ENCODE data around the gene PPP1R15A. TPM values are rescaled to one million over a fixed set of nuclear protein-coding genes. Genes with fewer than 3 reads are reported as not detected.
A peak's percentile ranks its signal among the peaks of the same experiment; 100 is the strongest.

PPP1R15A gene
- total RNA-seq, 1 experiment from 2014 or later: 83.3 TPM

DNA sequence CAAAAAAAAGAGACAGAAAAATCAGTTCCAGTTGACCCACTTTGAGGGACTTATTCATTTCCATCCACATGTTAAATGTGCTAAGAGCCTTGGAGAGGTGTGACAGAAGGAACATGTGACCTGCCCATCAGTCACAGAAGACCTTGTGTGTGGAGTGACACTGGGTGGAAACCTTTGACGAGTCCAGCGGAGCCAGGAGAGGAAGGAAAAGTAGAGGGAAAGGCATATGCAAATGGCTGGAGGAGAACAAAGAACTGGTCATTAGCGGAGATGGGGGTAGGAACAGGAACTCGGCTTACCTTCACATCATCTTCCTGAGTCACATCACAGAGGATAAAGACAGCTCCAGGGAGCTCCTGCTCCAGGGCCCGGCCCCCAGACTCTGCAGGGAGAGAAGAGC is 38.2 kb upstream of the PPP1R15A start:
- ChIA-PET CTCF (interaction anchor here (1.4 to 2.6 kb wide), 2 partner anchors 9 to 39 kb away, joined by 4 to 7 read pairs; no protein-coding TSS in a partner anchor), POLR2A (interaction anchor here (0.5 kb wide), 1 partner anchor 55 kb away, joined by 3 read pairs; no protein-coding TSS in a partner anchor)
- no peak for DNase-seq
- peaks cover 20% of the 10 kb centered on the region for H3K36me3 Mint-ChIP-seq (ENCODE audit: insufficient read depth, unreplicated experiment)
- peaks cover 9% of the 10 kb centered on the region for H3K4me1 Mint-ChIP-seq (ENCODE audit: low read depth, unreplicated experiment)
- no peak overlapping the region for H3K4me3 Mint-ChIP-seq (ENCODE audit: unreplicated experiment)
- no peaks in the 10 kb centered on the region for H3K27me3 Mint-ChIP-seq (ENCODE audit: insufficient read depth, unreplicated experiment)
- H3K27ac Mint-ChIP-seq (ENCODE audit: unreplicated experiment): no peak overlapping the region
- H3K4me3 ChIP-seq (ENCODE audit: low read depth, low read length): no peak overlapping the region
- H3K4me1 ChIP-seq: peaks cover 13% of the 10 kb centered on the region
- no peaks in the 10 kb centered on the region for H3K9me3 ChIP-seq
- no TSS peak for BruUV-seq (replicated peaks)
- H3K9me3 Mint-ChIP-seq (ENCODE audit: unreplicated experiment): no peaks in the 10 kb centered on the region
- intact Hi-C loops (cut with micrococcal nuclease; ENCODE audit: unreplicated experiment): no loop called here
- TF ChIP-seq CTCF (IDR thresholded peaks at IDR 0.05; ENCODE audit: insufficient read depth in 1 of 2, low read depth in 1 of 2, low read length in 1 of 2, severe bottlenecking in 1 of 2, unreplicated experiment in 1 of 2): no peak
- no peaks in the 10 kb centered on the region for H3K27me3 ChIP-seq (replicated peaks; ENCODE audit: control insufficient read depth, insufficient read depth, low read length)
- H3K36me3 ChIP-seq (ENCODE audit: control insufficient read depth, insufficient read depth, low read length): peaks cover 4% of the 10 kb centered on the region

GRCh38 chr19:48835734-48836088 is 36.5 kb upstream of the PPP1R15A start:
- H3K27me3 Mint-ChIP-seq (ENCODE audit: insufficient read depth, unreplicated experiment): no peaks in the 10 kb centered on the region
- DNase-seq: peak; percentile 97
- BruUV-seq (replicated peaks): no TSS peak
- intact Hi-C loops (cut with micrococcal nuclease; ENCODE audit: unreplicated experiment): loop anchor here (1.0 to 5.0 kb wide), 4 partner anchors 23 to 198 kb away; partner anchors contain the start of gene DBP
- peaks cover 4% of the 10 kb centered on the region for H3K36me3 ChIP-seq (ENCODE audit: control insufficient read depth, insufficient read depth, low read length)
- H3K9me3 Mint-ChIP-seq (ENCODE audit: unreplicated experiment): no peaks in the 10 kb centered on the region
- peak overlapping the region; percentile 63 for H3K4me3 ChIP-seq (ENCODE audit: low read depth, low read length)
- peak; percentile 93 to 97 for TF ChIP-seq CTCF (IDR thresholded peaks at IDR 0.05; ENCODE audit: insufficient read depth in 1 of 2, low read depth in 1 of 2, low read length in 1 of 2, severe bottlenecking in 1 of 2, unreplicated experiment in 1 of 2)
- ChIA-PET POLR2A (interaction anchor here (0.5 to 0.8 kb wide), 4 partner anchors 11 to 57 kb away, joined by 3 to 7 read pairs (median 4); no protein-coding TSS in a partner anchor), CTCF (interaction anchor here (0.5 to 2.0 kb wide), 8 partner anchors 9 to 251 kb away, joined by 3 to 30 read pairs (median 4); no protein-coding TSS in a partner anchor)
- H3K4me1 Mint-ChIP-seq (ENCODE audit: low read depth, unreplicated experiment): no peaks in the 10 kb centered on the region
- H3K4me3 Mint-ChIP-seq (ENCODE audit: unreplicated experiment): peak overlapping the region; percentile 92
- no peaks in the 10 kb centered on the region for H3K27me3 ChIP-seq (replicated peaks; ENCODE audit: control insufficient read depth, insufficient read depth, low read length)
- no peaks in the 10 kb centered on the region for H3K9me3 ChIP-seq
- H3K36me3 Mint-ChIP-seq (ENCODE audit: insufficient read depth, unreplicated experiment): peaks cover 13% of the 10 kb centered on the region
- H3K4me1 ChIP-seq: peaks cover 4% of the 10 kb centered on the region
- H3K27ac Mint-ChIP-seq (ENCODE audit: unreplicated experiment): peak overlapping the region; percentile 90

- H3K4me3 Mint-ChIP-seq (ENCODE audit: unreplicated experiment): peak within 1 kb of the TSS; percentile 92
- Histone ChIP-seq H3K9me3 (no peaks in the 10 kb centered on the region), H3K4me3 (ENCODE audit: low read depth, low read length) (peak within 1 kb of the TSS; percentile 63), H3K4me1 (peaks cover 4% of the 10 kb centered on the region; the same call in 1 of the 2 replicates), H3K27me3 (replicated peaks; ENCODE audit: control insufficient read depth, insufficient read depth, low read length) (no peaks in the 10 kb centered on the region), H3K36me3 (ENCODE audit: control insufficient read depth, insufficient read depth, low read length) (peaks cover 4% of the 10 kb centered on the region)
- TF ChIP-seq CTCF (IDR thresholded peaks at IDR 0.05; ENCODE audit: insufficient read depth in 1 of 2, low read depth in 1 of 2, low read length in 1 of 2, severe bottlenecking in 1 of 2, unreplicated experiment in 1 of 2): no peak
- H3K27me3 Mint-ChIP-seq (ENCODE audit: insufficient read depth, unreplicated experiment): no peaks in the 10 kb centered on the region
- intact Hi-C loops (cut with micrococcal nuclease; ENCODE audit: unreplicated experiment): loop anchor here (5.0 kb wide), 1 partner anchor 199 kb away; the partner anchor contains the start of gene DBP
- peak; percentile 59 to 77 for DNase-seq
- POLR2A ChIA-PET: interaction anchor here (0.5 to 0.8 kb wide), 6 partner anchors 12 to 185 kb away, joined by 3 to 8 read pairs (median 4); no protein-coding TSS in a partner anchor
- H3K27ac Mint-ChIP-seq (ENCODE audit: unreplicated experiment): peak within 1 kb of the TSS; percentile 90
- no peaks in the 10 kb centered on the region for H3K9me3 Mint-ChIP-seq (ENCODE audit: unreplicated experiment)
- peaks cover 13% of the 10 kb centered on the region for H3K36me3 Mint-ChIP-seq (ENCODE audit: insufficient read depth, unreplicated experiment)
- TSS peak; percentile 80 for BruUV-seq (replicated peaks)
- H3K4me1 Mint-ChIP-seq (ENCODE audit: low read depth, unreplicated experiment): no peaks in the 10 kb centered on the region
- CTCF ChIA-PET: interaction anchor here (0.5 to 2.0 kb wide), 9 partner anchors 8 to 252 kb away, joined by 3 to 30 read pairs (median 4); no protein-coding TSS in a partner anchor
Measured at GRCh38 chr19:48836089-48837017, 35.9 kb upstream of the PPP1R15A start, which contains the start of gene HSD17B14. Gene HSD17B14, minus strand, starts transcription at chr19:48836491. Its CDS starts 80 bp downstream, at chr19:48836411.

All from Caco-2 (cell line).